OCI-LY3 (cell line): ENCODE measurements around the gene HOXA1.

Source experiments
- CTCF ChIP-seq: fragments of 200-600, 300-600 bp; sonication (generic); IDR thresholded peaks from 2 replicates; pipeline ENCODE4 v1.5.1; 2014; ENCODE audit warnings: antibody characterized with exemption, low read length, low read depth
- EZH2phosphoT487 ChIP-seq: fragments of 200-600 bp; shearing (Covaris generic); IDR thresholded peaks from 2 replicates; pipeline ENCODE4 v1.6.1; 2018; ENCODE audit warnings: antibody characterized with exemption, mixed run types, low read depth

GRCh38 chr7:27100694-27101170, 4.9 kb upstream of the HOXA1 start:
- TF ChIP-seq CTCF, result no peak
- no peak for TF ChIP-seq EZH2phosphoT487
